Heart left ventricle (tissue), 13 donors: ENCODE results near the gene ZP4.

ENCODE experiments used
- CTCF ChIP-seq, 12 donors: fragments of 200-600 bp; sonication (generic) in 4 of 12; IDR thresholded peaks; one replicate each; pipeline versions ENCODE4 v1.5.0 to v1.8.0; 2018 to 2022; ENCODE audit warnings: antibody characterized with exemption in 12 of 12, mild to moderate bottlenecking in 5 of 12
- POLR2A ChIP-seq, 2 donors: fragments of 450-650 bp; IDR thresholded peaks; one replicate each; pipeline ENCODE4 v1.6.1; 2017; ENCODE audit warnings: antibody characterized with exemption in 2 of 2, mild to moderate bottlenecking in 2 of 2, moderate library complexity in 2 of 2
- donor health status: ischemic (EF 13 %, LVEDD 7.1; RV severe dilation, severe dysfunction).
- donor health status: DM: no; HTN: yes; CAD: no.
- donor health status: DM: no; HTN: no; CAD: no.
- donor health status: ischemic (EF 25% LVEDD 6.9; RV normal size, moderate dysfunction).
- donor health status: ischemic (EF 25% LVEDD 5.7; RV mildly dilated, moderate dysfunction).
- donor health status: ischemic (EF 35%, LVEDD 5.7; RV mildly dilated, moderate dysfunction).
- donor health status: nonischemic (EF 11% LVEDD 7.7; RV severe dilation, severe dysfunction).
- donor health status: DM: yes; HTN: yes; CAD: no.
- donor health status: PGD.
- donor health status: ischemic (EF 29% LVEDD 5.4; RV normal size, mild dysfunction).
- donor health status: nonischemic (EF 23%, LVEDD 6.1; RV moderate dilation, normal function).

- TF ChIP-seq POLR2A (IDR thresholded peaks at IDR 0.05) (no peak), CTCF (IDR thresholded peaks at IDR 0.05) (no peak)
These were observed 56.7 kb downstream of the ZP4 start for GRCh38 chr1:237834048-237834447.
